H1 (cell line): Measurements from ENCODE around the gene NUDCD2. TPM values are rescaled to one million over a fixed set of nuclear protein-coding genes. Genes with fewer than 3 reads are reported as not detected.
A peak's percentile ranks its signal among the peaks of the same experiment; 100 is the strongest.

ENCODE experiments used
- ASH2L ChIP-seq: fragments of 200-600, 300-600 bp; sonication (generic); IDR thresholded peaks from one replicate; pipeline ENCODE4 v1.7.1; 2017; ENCODE audit warnings: low read length
- CHD1 ChIP-seq: IDR thresholded peaks from 2 replicates; pipeline ENCODE4 v1.6.1; 2012; ENCODE audit warnings: low read depth, low read length, improper control_type of control experiment
- CHD7 ChIP-seq: fragments of 300-600 bp; sonication (generic); IDR thresholded peaks from 2 replicates; pipeline ENCODE4 v1.7.1; 2012; ENCODE audit warnings: low read length, moderate library complexity, mild to moderate bottlenecking, inconsistent platforms; ENCODE audit not compliant: insufficient replicate concordance
- KDM5A ChIP-seq: fragments of 200-600 bp; IDR thresholded peaks from 2 replicates; pipeline ENCODE4 v1.7.1; 2012; ENCODE audit warnings: mild to moderate bottlenecking, low read length, inconsistent platforms, mixed read lengths
- POLR2A ChIP-seq, 2 experiments: IDR thresholded peaks; 1 replicate in 1 of 2; 2 replicates in 1 of 2; pipeline ENCODE4 v1.6.1; 2011; ENCODE audit warnings: low read depth in 2 of 2, low read length in 2 of 2, mild to moderate bottlenecking in 2 of 2; ENCODE audit errors: control extremely low read depth in 1 of 2
- POLR2AphosphoS5 ChIP-seq: IDR thresholded peaks from 2 replicates; pipeline ENCODE4 v1.6.1; 2011; ENCODE audit warnings: low read depth, low read length
- RXRA ChIP-seq: IDR thresholded peaks from 2 replicates; pipeline ENCODE4 v1.6.1; 2011; ENCODE audit warnings: low read depth, mild to moderate bottlenecking, low read length, moderate library complexity; ENCODE audit not compliant: insufficient read depth
- SIN3A ChIP-seq, 2 experiments: IDR thresholded peaks in 1 of 2; conservative IDR thresholded peaks in 1 of 2; 2 replicates each; pipeline ENCODE4 v1.6.1; 2011 to 2012; ENCODE audit warnings: low read length in 2 of 2, improper control_type of control experiment in 1 of 2, low read depth in 1 of 2, mild to moderate bottlenecking in 1 of 2
- SP1 ChIP-seq: IDR thresholded peaks from 2 replicates; pipeline ENCODE4 v1.6.1; 2011; ENCODE audit warnings: low read depth, low read length
- SP2 ChIP-seq: IDR thresholded peaks from 2 replicates; pipeline ENCODE4 v1.6.1; 2012; ENCODE audit warnings: mild to moderate bottlenecking, low read length, inconsistent platforms
- TAF1 ChIP-seq: IDR thresholded peaks from 2 replicates; pipeline ENCODE4 v1.6.1; 2011; ENCODE audit warnings: mild to moderate bottlenecking, low read depth, low read length
- TEAD4 ChIP-seq: IDR thresholded peaks from 2 replicates; pipeline ENCODE4 v1.6.1; 2012; ENCODE audit warnings: low read depth, low read length, inconsistent platforms, mixed read lengths
- polyA plus RNA-seq, 7 experiments: library from polyadenylated mRNA; depleted of rRNA in 3 of 7; stranded (reverse) in 5 of 7; unstranded in 2 of 7; fragments of >200 nt in 5 of 7; fragments of 200-250 nt in 2 of 7; gene quantifications; 1 replicate in 5 of 7; 2 replicates in 1 of 7; 4 replicates in 1 of 7; pipeline versions ENCODE4 v1.2.1 to v1.2.3, GENCODE V29; 2011 to 2013; ENCODE audit warnings: missing spikeins in 2 of 7, mixed read lengths in 2 of 7
- total RNA-seq: library from RNA; stranded (reverse); fragmentation: NEBNext Ultra II Directional; extraction: Animal tissue kit (Norgen Biotek cat#: 25700); gene quantifications from 2 replicates; pipeline ENCODE4 v1.2.1, GENCODE V29; 2021

NUDCD2 gene
- total and polyA plus RNA-seq, 2 of the 8 experiments (the other 6 are each of a cell fraction or from before 2014, with no cell fraction given), result 12.2 to 59.5 TPM

- TF ChIP-seq CHD7, result no peak
- TF ChIP-seq SP1, result no peak
- TF ChIP-seq CHD1, result 0 out of 2 replicates have a peak, but pooled peaks have one; percentile 8
- TF ChIP-seq TAF1, result peak; percentile 81; the same call in 1 of the 2 replicates
- TF ChIP-seq KDM5A, result no peak
- TF ChIP-seq RXRA, result no peak
- peak; percentile 31; the same call in 1 of the 2 replicates for TF ChIP-seq SP2
- peak; percentile 91 to 94 for TF ChIP-seq SIN3A (conservative IDR thresholded peaks at IDR 0.05 in 1 of 2, IDR thresholded peaks at IDR 0.05 in 1 of 2; ENCODE audit: low read depth in 1 of 2, low read length in 2 of 2)
- 0 out of 2 replicates have a peak, but pooled peaks have one; percentile 8 for TF ChIP-seq TEAD4
- peak; percentile 86 for TF ChIP-seq POLR2AphosphoS5
- peak; percentile 58 to 86 for TF ChIP-seq POLR2A (IDR thresholded peaks at IDR 0.05; ENCODE audit: control extremely low read depth in 1 of 2, low read depth in 2 of 2, low read length in 2 of 2)
- no peak for TF ChIP-seq ASH2L
Measured at GRCh38 chr5:163460562-163461171, 765 bp upstream of the NUDCD2 start, which contains the start of gene HMMR (continued).
